GM19468 (cell line): ENCODE results near the gene LRPPRC.
A peak's percentile ranks its signal among the peaks of the same experiment; 100 is the strongest.
"Not testable (repeated sequence)": the region's sequence is repeated elsewhere in the genome, so short reads cannot be mapped to it uniquely, and the experiment has no call there.

ENCODE experiments used
- ATAC-seq: cut with Tn5 transposase; IDR thresholded peaks from one replicate; pipeline ENCODE4 v1.9.1; 2021; ENCODE audit warnings: mild to moderate bottlenecking, moderate library complexity, moderate number of reproducible peaks; ENCODE audit not compliant: unreplicated experiment; ENCODE audit errors: extremely low read depth

LRPPRC gene

GRCh38 chr2:43995733-43996533, at the start of gene LRPPRC:
LRPPRC (minus strand) TSS chr2:43995989; CDS start chr2:43995947, 42 bp downstream.
- peak; percentile 67 for ATAC-seq

GRCh38 chr2:44045061-44045460, 49.3 kb upstream of the LRPPRC start:
- no peak for ATAC-seq

- ATAC-seq = peak; percentile 84
Measured at GRCh38 chr2:44044281-44044720, 48.5 kb upstream of the LRPPRC start.

GRCh38 chr2:44040365-44040764, 44.6 kb upstream of the LRPPRC start:
- ATAC-seq = no peak

- ATAC-seq = no peak
Measured at GRCh38 chr2:44038277-44038676, 42.5 kb upstream of the LRPPRC start.

GRCh38 chr2:44037221-44037620, 41.4 kb upstream of the LRPPRC start:
- ATAC-seq = no peak

GRCh38 chr2:44033947-44034346, 38.2 kb upstream of the LRPPRC start:
- ATAC-seq = no peak

- ATAC-seq = not testable (repeated sequence)
Measured at GRCh38 chr2:44027076-44027475, 31.3 kb upstream of the LRPPRC start.

GRCh38 chr2:44016282-44016681, 20.5 kb upstream of the LRPPRC start:
- ATAC-seq = no peak

GRCh38 chr2:44015239-44015638, 19.4 kb upstream of the LRPPRC start:
- ATAC-seq = no peak

GRCh38 chr2:44013205-44013604, 17.4 kb upstream of the LRPPRC start:
- not testable (repeated sequence) for ATAC-seq

GRCh38 chr2:44010266-44010665, 14.5 kb upstream of the LRPPRC start:
- no peak for ATAC-seq

GRCh38 chr2:44009136-44009735, 13.4 kb upstream of the LRPPRC start:
- no peak for ATAC-seq

- ATAC-seq = no peak
Measured at GRCh38 chr2:44005846-44006245, 10.1 kb upstream of the LRPPRC start.

- ATAC-seq = no peak
Measured at GRCh38 chr2:44004735-44005602, 9.2 kb upstream of the LRPPRC start.

- no peak for ATAC-seq
Measured at GRCh38 chr2:44001716-44002115, 5.9 kb upstream of the LRPPRC start.

GRCh38 chr2:43998263-43998662, 2.5 kb upstream of the LRPPRC start:
- no peak for ATAC-seq

GRCh38 chr2:43993437-43993836, 2.4 kb downstream of the LRPPRC start:
- no peak for ATAC-seq

- ATAC-seq = no peak
Measured at GRCh38 chr2:43989545-43989944, 6.2 kb downstream of the LRPPRC start.

- no peak for ATAC-seq
Measured at GRCh38 chr2:43986600-43986999, 9.2 kb downstream of the LRPPRC start.

GRCh38 chr2:43985359-43985758, 10.4 kb downstream of the LRPPRC start:
- ATAC-seq = no peak
